Esophagus muscularis mucosa (tissue), 4 donors: ENCODE data around the gene IRF4. TPM values are rescaled to one million over a fixed set of nuclear protein-coding genes. Genes with fewer than 3 reads are reported as not detected.
"Not testable (repeated sequence)": the region's sequence is repeated elsewhere in the genome, so short reads cannot be mapped to it uniquely, and the experiment has no call there.

ENCODE experiments used
- DNase-seq: peaks from one replicate; pipeline ENCODE4 v3.0.0-alpha.2; 2017; ENCODE audit errors: extremely low spot score
- H3K27ac ChIP-seq, 4 donors: fragments of 200-600 bp; sonication (generic); replicated peaks in 1 of 4; 1 replicate in 3 of 4; 2 replicates in 1 of 4; pipeline ENCODE4 v1.5.1; 2016 to 2019; ENCODE audit warnings: mild to moderate bottlenecking in 1 of 4
- H3K27me3 ChIP-seq, 4 donors: fragments of 200-600 bp; sonication (generic); one replicate each; pipeline versions ENCODE4 v1.5.1 to v1.6.0; 2016 to 2019
- H3K36me3 ChIP-seq, 4 donors: fragments of 200-600 bp; sonication (generic); one replicate each; pipeline ENCODE4 v1.5.1; 2016 to 2019
- H3K4me1 ChIP-seq, 4 donors: fragments of 200-600 bp; sonication (generic); one replicate each; pipeline ENCODE4 v1.5.1; 2016 to 2019
- H3K4me3 ChIP-seq, 4 donors: fragments of 200-600 bp; sonication (generic); 1 replicate in 2 of 4; 2 replicates in 2 of 4; pipeline ENCODE4 v1.5.1; 2016 to 2019; ENCODE audit warnings: mild to moderate bottlenecking in 4 of 4, moderate library complexity in 1 of 4
- H3K9me3 ChIP-seq, 4 donors: fragments of 200-600 bp; sonication (generic); 1 replicate in 3 of 4; 2 replicates in 1 of 4; pipeline ENCODE4 v1.5.1; 2016 to 2019
- EP300 ChIP-seq: sonication (generic); formaldehyde crosslinking; IDR thresholded peaks from one replicate; pipeline ENCODE4 v1.6.1; 2017; ENCODE audit warnings: antibody characterized with exemption
- POLR2A ChIP-seq: fragments of 450-650 bp; IDR thresholded peaks from one replicate; pipeline ENCODE4 v1.6.1; 2017; ENCODE audit warnings: antibody characterized with exemption, moderate library complexity, mild to moderate bottlenecking, low read depth
- POLR2AphosphoS5 ChIP-seq, 2 donors: sonication (generic); formaldehyde crosslinking; IDR thresholded peaks; one replicate each; pipeline ENCODE4 v1.6.1; 2017; ENCODE audit warnings: antibody characterized with exemption in 2 of 2
- WGBS: methylation state at CpG from one replicate; pipeline ENCODE4 v1.1.5; 2018; 5-methylcytosine and 5-hydroxymethylcytosine counted together
- intact Hi-C: fragments of 100-400 bp; cut with DNase I; formaldehyde crosslinking; loops from one replicate; pipeline ENCODE4 v1.15.1; 2023
- total RNA-seq, 4 donors: library from RNA; depleted of rRNA; stranded (reverse); fragments of >200 nt; gene quantifications; one replicate each; pipeline versions ENCODE4 v1.1.0 to v1.2.1, GENCODE V29; 2016
- TF ChIP-seq, protein P1 (sequence below), 3 experiments: fragments of 200-600 bp in 2 of 3; fragments of 450-650 bp in 1 of 3; sonication (generic) in 2 of 3; IDR thresholded peaks; one replicate each; pipeline ENCODE4 v1.5.1; 2017 to 2019; ENCODE audit warnings: antibody characterized with exemption in 3 of 3, mild to moderate bottlenecking in 2 of 3, moderate library complexity in 1 of 3

The IRF4 gene
- total RNA-seq, 4 donors from 2014 or later: 0.29 to 9.5 (median 3.3) TPM

DNA sequence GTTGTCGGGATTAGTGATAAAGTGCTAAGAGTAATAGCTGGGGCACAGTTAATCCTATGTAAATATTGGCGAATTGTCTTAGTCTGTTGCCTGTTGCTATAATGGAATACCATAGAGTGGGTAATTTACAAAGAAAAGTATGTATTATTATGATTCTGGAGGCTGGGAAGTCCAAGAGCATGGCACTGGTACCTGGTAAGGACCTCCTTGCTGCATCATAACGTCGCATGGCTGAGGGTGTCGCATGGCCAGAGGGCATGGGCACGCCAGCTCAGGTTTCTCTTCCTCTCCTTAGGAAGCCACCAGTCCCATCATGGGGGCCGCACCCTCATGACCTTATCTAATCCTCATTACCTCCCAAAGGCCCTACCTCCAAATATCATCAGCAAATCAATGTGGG lies 29.7 kb downstream of the IRF4 start:
- 93% methylated on average over 7 of the region's 7 CpGs for WGBS

DNA sequence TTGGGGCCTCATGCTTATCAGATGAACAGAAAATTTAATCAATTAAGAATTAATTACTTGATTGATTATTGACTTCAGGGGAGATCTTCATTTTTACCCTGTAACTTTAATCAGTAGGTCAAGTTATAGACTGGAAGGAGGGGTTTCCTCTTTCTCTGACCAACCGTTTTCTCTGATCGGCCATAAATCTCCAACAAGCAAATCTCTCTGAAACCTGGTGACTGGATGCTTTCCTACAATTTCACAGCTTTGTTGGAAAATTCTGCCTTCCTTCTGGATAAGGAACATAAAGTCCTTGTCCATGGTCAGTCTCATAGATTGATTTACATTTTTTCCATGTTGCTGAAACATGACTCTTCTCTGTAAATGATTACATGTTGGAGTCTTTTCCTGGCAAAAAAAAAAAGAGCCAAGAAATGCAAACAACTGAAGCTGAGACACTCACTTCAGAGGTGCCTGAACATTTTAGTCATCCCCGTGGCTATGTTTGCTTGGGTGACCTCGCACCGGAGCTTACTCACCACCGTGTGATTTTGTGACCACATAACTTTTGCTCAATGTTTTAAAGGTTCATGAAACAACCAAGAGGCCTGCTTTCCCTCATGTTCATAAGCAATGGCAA lies 31.0 kb downstream of the IRF4 start:
- Histone ChIP-seq H3K36me3 (no peaks in the 10 kb centered on the region), H3K27ac (no peak overlapping the region), H3K4me3 (no peak overlapping the region), H3K4me1 (no peaks in the 10 kb centered on the region), H3K9me3 (peaks cover 0 to 11% (median 2%) of the 10 kb centered on the region in 4 donors), H3K27me3 (peaks cover 0 to 32% (median 0%) of the 10 kb centered on the region in 4 donors)
- WGBS: 36% methylated on average over 6 of the region's 6 CpGs
- TF ChIP-seq POLR2AphosphoS5 (IDR thresholded peaks at IDR 0.05) (peak in 1 of 2 donors; percentile 33), POLR2A (no peak)
- intact Hi-C loops: no loop called here
- DNase-seq: no peak

More for the DNA sequence above, 29.7 kb downstream of the IRF4 start:
- Histone ChIP-seq H3K27ac (no peak overlapping the region), H3K36me3 (no peaks in the 10 kb centered on the region), H3K27me3 (peaks cover 0 to 19% (median 0%) of the 10 kb centered on the region in 4 donors), H3K4me3 (no peak overlapping the region), H3K9me3 (peaks cover 0 to 11% (median 2%) of the 10 kb centered on the region in 4 donors), H3K4me1 (no peaks in the 10 kb centered on the region)
- intact Hi-C loops: no loop called here
- no peak for TF ChIP-seq EP300
- DNase-seq: no peak

DNA sequence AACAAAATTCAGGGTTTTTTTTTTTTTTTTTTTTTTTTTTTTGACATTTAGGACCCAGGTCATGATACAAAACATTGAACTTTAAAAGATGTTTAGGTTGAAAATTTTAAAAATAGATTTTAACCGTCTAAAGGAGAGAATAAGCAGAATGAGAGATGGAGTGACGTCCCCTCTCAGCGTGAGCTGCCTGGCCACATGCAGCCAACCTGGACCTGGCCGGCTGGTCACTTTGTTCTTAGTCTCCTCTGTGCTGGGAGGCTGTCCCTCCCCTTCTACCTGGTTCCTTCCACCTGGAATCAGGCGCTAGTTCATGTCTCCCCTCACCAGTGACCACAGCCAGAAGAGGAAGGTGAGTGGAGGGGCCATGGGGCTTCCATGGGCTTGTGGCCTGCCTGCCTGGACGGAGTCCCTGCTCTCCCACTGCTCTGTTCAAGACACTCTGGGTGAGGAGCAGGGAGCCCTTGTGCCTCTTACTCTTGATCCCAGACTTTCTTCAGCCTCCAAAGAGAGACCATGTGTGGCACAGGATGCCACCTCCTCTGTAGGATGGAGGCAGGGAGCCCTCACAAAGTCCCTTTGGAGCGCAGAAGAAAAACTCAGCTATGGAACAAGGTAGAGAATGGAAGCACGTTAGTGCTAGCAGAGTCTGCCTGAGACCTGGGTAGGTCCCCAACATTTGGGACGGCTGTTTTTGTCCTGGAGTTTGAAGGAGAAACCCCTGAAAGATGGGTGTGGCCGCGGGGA lies 31.7 kb downstream of the IRF4 start:
- no peaks in the 10 kb centered on the region for H3K36me3 ChIP-seq
- no peaks in the 10 kb centered on the region for H3K4me1 ChIP-seq
- WGBS: 86% methylated on average over 11 of the region's 11 CpGs
- intact Hi-C loops: no loop called here
- no peak overlapping the region for H3K27ac ChIP-seq
- no peak for TF ChIP-seq POLR2A
- TF ChIP-seq, protein P1, sequence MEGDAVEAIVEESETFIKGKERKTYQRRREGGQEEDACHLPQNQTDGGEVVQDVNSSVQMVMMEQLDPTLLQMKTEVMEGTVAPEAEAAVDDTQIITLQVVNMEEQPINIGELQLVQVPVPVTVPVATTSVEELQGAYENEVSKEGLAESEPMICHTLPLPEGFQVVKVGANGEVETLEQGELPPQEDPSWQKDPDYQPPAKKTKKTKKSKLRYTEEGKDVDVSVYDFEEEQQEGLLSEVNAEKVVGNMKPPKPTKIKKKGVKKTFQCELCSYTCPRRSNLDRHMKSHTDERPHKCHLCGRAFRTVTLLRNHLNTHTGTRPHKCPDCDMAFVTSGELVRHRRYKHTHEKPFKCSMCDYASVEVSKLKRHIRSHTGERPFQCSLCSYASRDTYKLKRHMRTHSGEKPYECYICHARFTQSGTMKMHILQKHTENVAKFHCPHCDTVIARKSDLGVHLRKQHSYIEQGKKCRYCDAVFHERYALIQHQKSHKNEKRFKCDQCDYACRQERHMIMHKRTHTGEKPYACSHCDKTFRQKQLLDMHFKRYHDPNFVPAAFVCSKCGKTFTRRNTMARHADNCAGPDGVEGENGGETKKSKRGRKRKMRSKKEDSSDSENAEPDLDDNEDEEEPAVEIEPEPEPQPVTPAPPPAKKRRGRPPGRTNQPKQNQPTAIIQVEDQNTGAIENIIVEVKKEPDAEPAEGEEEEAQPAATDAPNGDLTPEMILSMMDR (IDR thresholded peaks at IDR 0.05): no peak
- no peak for TF ChIP-seq POLR2AphosphoS5 (IDR thresholded peaks at IDR 0.05)
- no peak for TF ChIP-seq EP300
- peaks cover 0 to 11% (median 2%) of the 10 kb centered on the region in 4 donors for H3K9me3 ChIP-seq
- no peak overlapping the region for H3K4me3 ChIP-seq
- no peak for DNase-seq
- peaks cover 0 to 38% (median 0%) of the 10 kb centered on the region in 4 donors for H3K27me3 ChIP-seq

DNA sequence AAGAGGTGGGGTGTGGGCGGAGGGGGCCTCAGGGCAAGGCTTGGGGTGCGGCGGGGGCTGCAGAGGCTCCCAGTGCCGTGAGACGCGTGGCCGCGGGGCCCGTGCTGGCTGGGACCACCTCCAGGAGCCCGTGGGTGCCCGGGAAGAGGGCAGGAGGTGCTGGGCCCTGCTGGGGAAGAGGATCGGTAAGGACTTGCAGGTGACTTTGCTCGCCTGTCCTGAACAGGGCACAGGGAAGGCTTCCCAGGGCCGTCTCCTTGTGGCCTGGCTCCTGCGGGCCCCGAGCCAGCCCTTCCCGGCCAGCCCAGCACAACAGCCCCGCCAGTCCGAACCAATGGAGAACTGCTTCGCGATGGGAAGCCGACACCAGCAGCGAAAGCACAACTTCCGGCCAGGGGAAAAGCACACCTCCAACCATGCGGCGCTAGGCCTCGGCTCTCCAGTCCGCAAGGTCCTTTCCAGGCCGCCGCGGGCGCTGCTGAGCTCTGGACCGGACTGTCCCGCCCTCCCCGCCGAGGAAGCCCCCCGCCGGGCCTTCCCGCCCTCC lies 32.3 kb downstream of the IRF4 start:
- H3K4me3 ChIP-seq: no peak overlapping the region
- TF ChIP-seq POLR2AphosphoS5 (IDR thresholded peaks at IDR 0.05) (no peak), EP300 (no peak), POLR2A (no peak)
- TF ChIP-seq, protein P1 (IDR thresholded peaks at IDR 0.05): no peak
- WGBS: 96% methylated on average over 29 of the region's 39 CpGs
- DNase-seq: no peak
- H3K4me1 ChIP-seq: no peaks in the 10 kb centered on the region
- peaks cover 0 to 32% (median 0%) of the 10 kb centered on the region in 4 donors for H3K27me3 ChIP-seq
- peaks cover 0 to 11% (median 2%) of the 10 kb centered on the region in 4 donors for H3K9me3 ChIP-seq
- intact Hi-C loops: no loop called here
- no peaks in the 10 kb centered on the region for H3K36me3 ChIP-seq
- H3K27ac ChIP-seq: no peak overlapping the region

DNA sequence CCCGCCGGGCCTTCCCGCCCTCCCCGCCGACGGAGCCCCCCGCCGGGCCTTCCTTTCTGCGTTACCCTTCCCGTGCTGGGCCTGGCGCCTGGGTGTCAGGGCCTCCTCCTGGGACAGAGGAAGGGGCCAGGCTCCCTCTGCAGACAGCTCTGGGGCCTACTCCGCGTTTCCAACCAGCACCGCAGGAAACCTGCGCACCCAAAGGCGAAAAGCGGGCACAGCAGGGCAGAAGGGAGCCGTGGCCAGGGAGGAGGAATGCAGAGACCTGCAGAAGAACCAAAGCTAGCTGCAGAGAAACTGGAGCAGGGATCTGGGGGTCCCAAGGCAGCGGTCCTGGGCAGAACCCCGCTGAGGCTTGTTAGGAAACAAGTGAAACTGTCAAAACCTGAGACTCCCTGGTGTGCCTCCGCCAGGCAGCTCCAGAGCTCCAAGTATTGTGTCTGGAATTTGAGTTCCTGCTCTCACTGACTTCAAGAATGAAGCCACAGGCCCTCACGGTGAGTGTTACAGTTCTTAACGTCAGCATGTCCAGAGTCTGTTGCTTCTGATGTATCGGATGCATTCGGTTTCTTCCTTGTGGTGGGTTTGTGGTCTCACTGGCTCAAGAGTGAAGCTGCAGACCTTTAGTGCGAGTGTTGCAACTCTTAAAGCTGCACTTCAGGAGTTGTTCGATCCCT lies 33.3 kb downstream of the IRF4 start:
- no peak for TF ChIP-seq POLR2A
- TF ChIP-seq, protein P1 (IDR thresholded peaks at IDR 0.05): no peak
- no peak for TF ChIP-seq POLR2AphosphoS5 (IDR thresholded peaks at IDR 0.05)
- no peak for TF ChIP-seq EP300
- peaks cover 0 to 25% (median 0%) of the 10 kb centered on the region in 4 donors for H3K27me3 ChIP-seq
- H3K4me3 ChIP-seq: no peak overlapping the region
- no peaks in the 10 kb centered on the region for H3K4me1 ChIP-seq
- intact Hi-C loops: no loop called here
- no peak for DNase-seq
- 91% methylated on average over 16 of the region's 27 CpGs for WGBS
- H3K9me3 ChIP-seq: peaks cover 0 to 11% (median 2%) of the 10 kb centered on the region in 4 donors
- no peak overlapping the region for H3K27ac ChIP-seq
- H3K36me3 ChIP-seq: no peaks in the 10 kb centered on the region

DNA sequence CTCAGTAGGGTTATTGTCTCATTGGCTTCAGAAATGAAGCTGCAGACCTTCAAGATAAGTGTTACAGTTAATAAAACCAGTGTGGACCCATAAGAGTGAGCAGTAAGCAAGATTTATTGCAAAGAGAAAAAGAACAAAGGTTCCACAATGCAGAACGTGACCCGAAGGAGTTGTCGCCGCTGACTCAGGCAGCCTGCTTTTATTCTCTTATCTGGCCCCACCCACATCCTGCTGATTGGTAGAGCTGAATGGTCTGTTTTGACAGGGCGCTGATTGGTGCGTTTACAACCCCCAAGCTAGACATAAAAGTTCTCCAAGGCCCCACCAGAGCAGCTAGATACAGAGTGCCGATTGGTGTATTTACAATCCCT lies 33.9 kb downstream of the IRF4 start:
- H3K27ac ChIP-seq, H3K4me3 ChIP-seq, intact Hi-C loops, H3K4me1 ChIP-seq, H3K36me3 ChIP-seq, DNase-seq: not testable (repeated sequence)
- WGBS: 81% methylated on average over 7 of the region's 7 CpGs
- H3K9me3 ChIP-seq: peaks cover 0 to 11% (median 2%) of the 10 kb centered on the region in 4 donors
- peaks cover 0 to 20% (median 0%) of the 10 kb centered on the region in 4 donors for H3K27me3 ChIP-seq

DNA sequence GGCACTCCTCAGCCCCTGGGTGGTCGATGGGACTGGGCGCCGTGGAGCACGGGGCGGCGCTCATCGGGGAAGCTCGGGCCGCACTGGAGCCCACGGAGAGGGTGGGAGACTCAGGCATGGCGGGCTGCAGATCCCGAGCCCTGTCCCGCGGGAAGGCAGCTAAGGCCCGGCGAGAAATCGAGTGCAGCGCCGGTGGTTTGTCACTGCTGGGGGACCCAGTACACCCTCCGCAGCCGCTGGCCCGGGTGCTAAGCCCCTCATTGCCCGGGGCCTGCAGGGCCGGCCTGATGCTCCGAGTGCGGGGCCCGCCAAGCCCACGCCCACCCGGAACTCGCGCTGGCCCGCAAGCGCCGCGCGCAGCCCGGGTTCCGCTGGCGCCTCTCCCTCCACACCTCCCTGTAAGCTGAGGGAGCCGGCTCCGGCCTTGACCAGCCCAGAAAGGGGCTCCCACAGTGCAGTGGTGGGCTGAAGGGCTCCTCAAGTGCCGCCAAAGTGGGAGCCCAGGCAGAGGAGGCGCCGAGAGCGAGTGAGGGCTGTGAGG lies 34.7 kb downstream of the IRF4 start:
- intact Hi-C loops, H3K4me1 ChIP-seq, H3K27ac ChIP-seq, H3K4me3 ChIP-seq, DNase-seq, H3K36me3 ChIP-seq, H3K9me3 ChIP-seq: not testable (repeated sequence)
- 97% methylated on average over 43 of the region's 45 CpGs for WGBS
- peaks cover 0 to 19% (median 0%) of the 10 kb centered on the region in 4 donors for H3K27me3 ChIP-seq
